Transverse colon (tissue), 4 donors: Measurements from ENCODE around the gene RPLP2. TPM values are rescaled to one million over a fixed set of nuclear protein-coding genes. Genes with fewer than 3 reads are reported as not detected.

Experiments
- DNase-seq: peaks from one replicate; pipeline ENCODE4 v3.0.0-alpha.2; 2019
- H3K27ac ChIP-seq, 4 donors: fragments of 200-600 bp; sonication (generic); 2 replicates each; pipeline ENCODE4 v1.5.1; 2016 to 2018; ENCODE audit warnings: inconsistent platforms in 4 of 4
- H3K27me3 ChIP-seq: fragments of 200-600 bp; sonication (generic); 2 replicates; pipeline ENCODE4 v1.5.1; 2017; ENCODE audit warnings: inconsistent platforms
- H3K36me3 ChIP-seq, 4 donors: fragments of 200-600 bp; sonication (generic); 2 replicates each; pipeline ENCODE4 v1.5.1; 2017 to 2019; ENCODE audit warnings: inconsistent platforms in 4 of 4
- H3K4me1 ChIP-seq, 4 donors: fragments of 200-600 bp; sonication (generic); 2 replicates each; pipeline ENCODE4 v1.5.1; 2017 to 2020; ENCODE audit warnings: inconsistent platforms in 4 of 4
- H3K4me3 ChIP-seq, 4 donors: fragments of 200-600 bp; sonication (generic); 1 replicate in 1 of 4; 2 replicates in 3 of 4; pipeline versions ENCODE4 v1.5.1 to v1.6.1; 2017 to 2019; ENCODE audit warnings: inconsistent platforms in 4 of 4
- H3K9me3 ChIP-seq, 2 donors: fragments of 200-600 bp; sonication (generic); 2 replicates each; pipeline ENCODE4 v1.5.1; 2017 to 2019; ENCODE audit warnings: inconsistent platforms in 2 of 2
- CTCF ChIP-seq, 5 experiments: fragments of 200-600 bp in 3 of 5; fragments of 450-650 bp in 2 of 5; sonication (generic) in 3 of 5; IDR thresholded peaks; 1 replicate in 2 of 5; 2 replicates in 3 of 5; pipeline ENCODE4 v1.5.1; 2016 to 2017; ENCODE audit warnings: antibody characterized with exemption in 5 of 5, inconsistent platforms in 3 of 5, mild to moderate bottlenecking in 2 of 5, moderate library complexity in 1 of 5
- EP300 ChIP-seq: sonication (generic); formaldehyde crosslinking; IDR thresholded peaks from one replicate; pipeline ENCODE4 v1.6.1; 2017; ENCODE audit warnings: antibody characterized with exemption, low read depth
- POLR2A ChIP-seq: fragments of 450-650 bp; IDR thresholded peaks from one replicate; pipeline ENCODE4 v1.6.1; 2016; ENCODE audit warnings: antibody characterized with exemption, mild to moderate bottlenecking, moderate library complexity
- POLR2AphosphoS5 ChIP-seq, 3 donors: sonication (generic); formaldehyde crosslinking; IDR thresholded peaks; one replicate each; pipeline ENCODE4 v1.6.1; 2016; ENCODE audit warnings: antibody characterized with exemption in 3 of 3
- WGBS, 2 donors: methylation state at CpG; one replicate each; pipeline ENCODE4 v1.1.5; 2018; ENCODE audit warnings: low coverage in 1 of 2; 5-methylcytosine and 5-hydroxymethylcytosine counted together
- in situ Hi-C, 4 donors: fragments of 200-750 bp; cut with MboI; loops; one replicate each; pipeline versions ENCODE4 v1.15.0 to v1.15.1; 2017; ENCODE audit warnings: low sequenced_read_pairs in 3 of 4, low pct_ligation_motif_present in 1 of 4, low pct_unique_long_range_greater_than_20kb in 1 of 4
- intact Hi-C: fragments of 100-400 bp; cut with DNase I; formaldehyde crosslinking; loops from one replicate; pipeline ENCODE4 v1.15.1; 2023; ENCODE audit warnings: low total_unique reads
- total RNA-seq, 4 donors: library from RNA; depleted of rRNA; stranded (reverse); fragments of >200 nt; gene quantifications; one replicate each; pipeline ENCODE4 v1.1.0, GENCODE V29; 2016

Gene RPLP2
- total RNA-seq, 4 donors from 2014 or later = 273 to 670 (median 466) TPM

DNA sequence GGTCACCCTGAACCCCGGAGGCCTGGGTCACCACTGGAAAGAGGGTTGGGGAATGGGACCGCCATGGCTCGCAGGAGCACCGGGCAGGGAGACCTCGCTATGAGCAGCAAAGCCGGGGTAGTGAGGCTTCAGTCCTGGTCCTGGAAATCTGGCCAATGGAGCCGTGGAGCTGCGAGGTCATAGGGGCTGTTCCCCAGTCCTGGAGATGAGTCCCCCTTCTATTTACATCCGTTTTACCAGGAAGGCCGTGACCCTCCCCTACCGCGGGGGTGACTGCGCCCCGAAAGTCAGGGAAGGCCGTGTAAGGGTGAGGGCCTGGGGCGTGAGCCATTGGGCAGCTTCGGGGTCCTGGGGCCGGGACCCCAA lies 5.2 kb upstream of the RPLP2 start:
- Histone ChIP-seq H3K4me3 (peak overlapping the region; percentile 42 to 76 (median 54)), H3K4me1 (peaks cover 18 to 35% (median 31%) of the 10 kb centered on the region in 4 donors), H3K27ac (peak overlapping the region; percentile 87 to 93 (median 92)), H3K36me3 (no peaks in the 10 kb centered on the region), H3K27me3 (no peaks in the 10 kb centered on the region), H3K9me3 (no peaks in the 10 kb centered on the region)
- TF ChIP-seq POLR2A (no peak), CTCF (IDR thresholded peaks at IDR 0.05) (no peak), POLR2AphosphoS5 (IDR thresholded peaks at IDR 0.05) (no peak), EP300 (no peak)
- 4% methylated on average over 18 of the region's 18 CpGs; no CpG with 5 or more reads in 1 of the 2 donors for WGBS, 2 donors
- in situ Hi-C loops = no loop called here
- intact Hi-C loops = no loop called here
- DNase-seq = no peak

DNA sequence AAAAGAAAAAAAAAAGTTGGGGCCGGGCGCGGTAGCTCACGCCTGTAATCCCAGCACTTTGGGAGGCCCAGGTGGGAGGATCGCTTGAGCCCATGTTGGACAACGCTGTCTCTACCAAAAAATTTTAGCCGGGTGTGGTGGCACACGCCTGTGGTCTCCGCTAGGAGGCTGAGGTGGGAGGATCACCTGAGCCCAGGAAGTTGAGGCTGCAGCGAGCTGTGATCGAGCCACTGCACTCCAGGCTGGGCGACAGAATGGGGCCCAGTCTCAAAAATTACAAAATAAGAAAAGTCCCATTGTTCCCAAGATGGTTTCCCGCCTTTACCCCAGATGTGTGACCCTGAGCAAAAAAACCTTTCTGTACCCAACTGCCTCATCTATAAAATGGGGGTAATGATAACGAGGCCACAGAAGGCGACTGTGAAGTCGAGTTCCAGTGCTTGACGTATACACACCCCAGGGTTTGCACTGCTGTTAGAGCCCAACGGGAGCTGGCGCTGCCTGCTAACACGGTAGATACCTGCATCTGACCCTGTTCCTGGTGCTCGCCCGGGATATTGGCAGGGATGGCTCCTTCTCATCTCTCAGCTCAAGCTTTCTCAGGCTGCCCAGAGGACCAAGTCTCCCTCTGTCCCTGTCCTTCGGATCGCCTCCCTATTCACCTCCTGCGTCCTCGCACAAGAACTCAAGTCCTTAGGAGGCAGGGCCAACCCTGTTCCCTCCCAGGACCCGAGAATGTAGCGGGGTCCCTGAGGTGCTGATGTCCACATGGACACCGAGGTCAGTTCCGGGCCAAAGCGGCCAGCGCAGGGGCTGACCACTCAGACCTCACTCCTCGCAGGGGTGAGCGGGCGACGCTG lies 1.1 kb upstream of the RPLP2 start:
- Histone ChIP-seq H3K27me3 (no peaks in the 10 kb centered on the region), H3K9me3 (no peaks in the 10 kb centered on the region), H3K4me3 (peak overlapping the region; percentile 56 to 98 (median 92)), H3K36me3 (peaks cover 0 to 13% (median 3%) of the 10 kb centered on the region in 4 donors), H3K4me1 (peaks cover 18 to 49% (median 43%) of the 10 kb centered on the region in 4 donors), H3K27ac (peak overlapping the region; percentile 94 to 96 (median 96))
- TF ChIP-seq CTCF (IDR thresholded peaks at IDR 0.05) (peak in 1 of 5 experiments; percentile 20), EP300 (no peak)
- in situ Hi-C loops (no loop called here), intact Hi-C loops (no loop called here)
- DNase-seq = peak; percentile 35
- WGBS, 2 donors = 34 to 52% methylated on average over 3 to 27 of the region's 36 CpGs

DNA sequence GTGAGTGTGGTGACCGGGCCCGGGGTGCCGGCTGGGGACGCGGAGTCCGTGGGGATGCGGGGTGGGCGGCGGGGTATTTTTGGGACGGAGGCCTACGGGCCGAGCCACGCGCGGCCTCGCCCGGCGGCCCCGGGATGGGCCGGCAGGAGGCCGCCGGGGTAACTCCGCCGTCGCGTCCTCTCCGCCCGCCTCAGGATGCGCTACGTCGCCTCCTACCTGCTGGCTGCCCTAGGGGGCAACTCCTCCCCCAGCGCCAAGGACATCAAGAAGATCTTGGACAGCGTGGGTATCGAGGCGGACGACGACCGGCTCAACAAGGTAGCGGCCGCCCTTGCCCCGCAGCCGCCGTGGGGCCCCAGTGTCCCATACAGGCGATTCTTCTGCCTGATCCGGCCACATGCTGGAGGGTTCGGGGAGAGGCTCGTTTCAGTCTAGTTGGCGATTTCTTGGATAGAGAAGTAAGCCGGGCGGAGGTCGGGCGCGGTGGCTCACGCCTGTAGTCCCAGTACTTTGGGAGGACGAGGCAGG lies 337 bp downstream of the RPLP2 start:
- WGBS, 2 donors = 0% methylated on average over 12 of the region's 55 CpGs; no CpG with 5 or more reads in 1 of the 2 donors
- Histone ChIP-seq H3K4me3 (peak overlapping the region; percentile 56 to 98 (median 92)), H3K4me1 (peaks cover 6 to 36% (median 30%) of the 10 kb centered on the region in 4 donors), H3K9me3 (no peaks in the 10 kb centered on the region), H3K27me3 (no peaks in the 10 kb centered on the region), H3K36me3 (peaks cover 0 to 13% (median 3%) of the 10 kb centered on the region in 4 donors), H3K27ac (peak overlapping the region; percentile 94 to 96 (median 96))
- DNase-seq = no peak
- intact Hi-C loops (no loop called here), in situ Hi-C loops (no loop called here)
- peak in 1 of 5 experiments; percentile 12 for TF ChIP-seq CTCF (IDR thresholded peaks at IDR 0.05)
- TF ChIP-seq POLR2A = no peak
- no peak for TF ChIP-seq POLR2AphosphoS5 (IDR thresholded peaks at IDR 0.05)
- no peak for TF ChIP-seq EP300

- in situ Hi-C loops = no loop called here
- H3K27ac ChIP-seq = peak overlapping the region in 3 of 4 donors; percentile 94 to 96 (median 95)
These were observed 1.9 kb downstream of the RPLP2 start for GRCh38 chr11:811446-812245.

More at GRCh38 chr11:811446-812245, 1.9 kb downstream of the RPLP2 start:
- intact Hi-C loops = no loop called here
- peaks cover 0 to 13% (median 3%) of the 10 kb centered on the region in 4 donors for H3K36me3 ChIP-seq
- no peak for TF ChIP-seq CTCF (IDR thresholded peaks at IDR 0.05)
- no peak for TF ChIP-seq POLR2AphosphoS5 (IDR thresholded peaks at IDR 0.05)
- TF ChIP-seq POLR2A = no peak
- TF ChIP-seq EP300 = no peak
- no peaks in the 10 kb centered on the region for H3K27me3 ChIP-seq
- H3K9me3 ChIP-seq = no peaks in the 10 kb centered on the region
- peaks cover 6 to 33% (median 28%) of the 10 kb centered on the region in 4 donors for H3K4me1 ChIP-seq
- 63 to 80% methylated on average over 2 to 14 of the region's 14 CpGs for WGBS, 2 donors
- no peak for DNase-seq
- peak overlapping the region in 1 of 4 donors; percentile 87 for H3K4me3 ChIP-seq
